ENCODE data around the gene SPOCK1. TPM values are rescaled to one million over a fixed set of nuclear protein-coding genes. Genes with fewer than 3 reads are reported as not detected.

The SPOCK1 gene
- total RNA-seq, 2 experiments from 2014 or later = not detected

GRCh38 chr5:137433539-137433938, 65.6 kb downstream of the SPOCK1 start:
- H3K4me1 Mint-ChIP-seq (ENCODE audit: low read depth) = no peaks in the 10 kb centered on the region
- ChIA-PET POLR2A (no interaction called here), CTCF (no interaction called here)
- H3K27me3 Mint-ChIP-seq = peaks cover 4% of the 10 kb centered on the region
- no peaks in the 10 kb centered on the region for H3K9me3 Mint-ChIP-seq
- no peak overlapping the region for H3K27ac Mint-ChIP-seq
- H3K36me3 Mint-ChIP-seq = no peaks in the 10 kb centered on the region
- DNase-seq = no peak
- intact Hi-C loops (cut with micrococcal nuclease) = no loop called here
- no peak overlapping the region for H3K4me3 Mint-ChIP-seq

- Mint-ChIP-seq H3K27me3 (peaks cover 2% of the 10 kb centered on the region), H3K9me3 (no peaks in the 10 kb centered on the region), H3K36me3 (no peaks in the 10 kb centered on the region), H3K4me1 (ENCODE audit: low read depth) (no peaks in the 10 kb centered on the region), H3K27ac (no peak overlapping the region), H3K4me3 (no peak overlapping the region)
- ChIA-PET CTCF (no interaction called here), POLR2A (no interaction called here)
- DNase-seq = no peak
- intact Hi-C loops (cut with micrococcal nuclease) = no loop called here
These were observed 66.8 kb downstream of the SPOCK1 start for GRCh38 chr5:137432376-137432775.

- Mint-ChIP-seq H3K4me1 (ENCODE audit: low read depth) (no peaks in the 10 kb centered on the region), H3K9me3 (no peaks in the 10 kb centered on the region), H3K4me3 (no peak overlapping the region), H3K36me3 (no peaks in the 10 kb centered on the region), H3K27me3 (no peaks in the 10 kb centered on the region), H3K27ac (no peak overlapping the region)
- no peak for DNase-seq
- CTCF ChIA-PET = interaction anchor here (0.7 kb wide), 1 partner anchor 8 kb away, joined by 3 read pairs; no protein-coding TSS in a partner anchor
- intact Hi-C loops (cut with micrococcal nuclease) = no loop called here
- POLR2A ChIA-PET = no interaction called here
These were observed 68.1 kb downstream of the SPOCK1 start for GRCh38 chr5:137431051-137431450.

- H3K9me3 Mint-ChIP-seq = peaks cover 18% of the 10 kb centered on the region
- no peak overlapping the region for H3K27ac Mint-ChIP-seq
- H3K36me3 Mint-ChIP-seq = no peaks in the 10 kb centered on the region
- ChIA-PET POLR2A (no interaction called here), CTCF (no interaction called here)
- no peaks in the 10 kb centered on the region for H3K27me3 Mint-ChIP-seq
- no peak for DNase-seq
- no peaks in the 10 kb centered on the region for H3K4me1 Mint-ChIP-seq (ENCODE audit: low read depth)
- H3K4me3 Mint-ChIP-seq = no peak overlapping the region
- intact Hi-C loops (cut with micrococcal nuclease) = no loop called here
These were observed 83.9 kb downstream of the SPOCK1 start for GRCh38 chr5:137415231-137415681.

- H3K27ac Mint-ChIP-seq = no peak overlapping the region
- POLR2A ChIA-PET = no interaction called here
- CTCF ChIA-PET = no interaction called here
These were observed 84.9 kb downstream of the SPOCK1 start for GRCh38 chr5:137414112-137414755.

GRCh38 chr5:137412136-137412535, 87.0 kb downstream of the SPOCK1 start:
- no peaks in the 10 kb centered on the region for H3K4me1 Mint-ChIP-seq (ENCODE audit: low read depth)
- H3K4me3 Mint-ChIP-seq = no peak overlapping the region
- DNase-seq = no peak
- ChIA-PET POLR2A (no interaction called here), CTCF (no interaction called here)
- H3K27me3 Mint-ChIP-seq = no peaks in the 10 kb centered on the region
- H3K27ac Mint-ChIP-seq = no peak overlapping the region
- H3K9me3 Mint-ChIP-seq = peaks cover 11% of the 10 kb centered on the region
- no peaks in the 10 kb centered on the region for H3K36me3 Mint-ChIP-seq
- intact Hi-C loops (cut with micrococcal nuclease) = no loop called here

More at GRCh38 chr5:137414112-137414755, 84.9 kb downstream of the SPOCK1 start:
- DNase-seq = no peak
- Mint-ChIP-seq H3K36me3 (no peaks in the 10 kb centered on the region), H3K27me3 (no peaks in the 10 kb centered on the region), H3K9me3 (peaks cover 13% of the 10 kb centered on the region), H3K4me3 (no peak overlapping the region), H3K4me1 (ENCODE audit: low read depth) (no peaks in the 10 kb centered on the region)
- intact Hi-C loops (cut with micrococcal nuclease) = no loop called here

GRCh38 chr5:137410234-137411010, 88.7 kb downstream of the SPOCK1 start:
- no peak for DNase-seq
- no peak overlapping the region for H3K27ac Mint-ChIP-seq
- no peaks in the 10 kb centered on the region for H3K36me3 Mint-ChIP-seq
- no peak overlapping the region for H3K4me3 Mint-ChIP-seq
- no peaks in the 10 kb centered on the region for H3K27me3 Mint-ChIP-seq
- H3K9me3 Mint-ChIP-seq = no peaks in the 10 kb centered on the region
- no peaks in the 10 kb centered on the region for H3K4me1 Mint-ChIP-seq (ENCODE audit: low read depth)
- intact Hi-C loops (cut with micrococcal nuclease) = no loop called here
- ChIA-PET POLR2A (no interaction called here), CTCF (no interaction called here)

- POLR2A ChIA-PET = no interaction called here
These were observed 89.4 kb downstream of the SPOCK1 start for GRCh38 chr5:137409736-137410135.

GRCh38 chr5:137407090-137407489, 92.0 kb downstream of the SPOCK1 start:
- DNase-seq = no peak
- Mint-ChIP-seq H3K4me1 (ENCODE audit: low read depth) (no peaks in the 10 kb centered on the region), H3K9me3 (no peaks in the 10 kb centered on the region), H3K36me3 (no peaks in the 10 kb centered on the region), H3K4me3 (no peak overlapping the region), H3K27me3 (no peaks in the 10 kb centered on the region), H3K27ac (no peak overlapping the region)
- intact Hi-C loops (cut with micrococcal nuclease) = no loop called here
- CTCF ChIA-PET = no interaction called here
- POLR2A ChIA-PET = no interaction called here

More at GRCh38 chr5:137409736-137410135, 89.4 kb downstream of the SPOCK1 start:
- no peaks in the 10 kb centered on the region for H3K9me3 Mint-ChIP-seq
- no peaks in the 10 kb centered on the region for H3K4me1 Mint-ChIP-seq (ENCODE audit: low read depth)
- intact Hi-C loops (cut with micrococcal nuclease) = no loop called here
- H3K4me3 Mint-ChIP-seq = no peak overlapping the region
- CTCF ChIA-PET = no interaction called here
- H3K36me3 Mint-ChIP-seq = no peaks in the 10 kb centered on the region
- DNase-seq = no peak
- H3K27ac Mint-ChIP-seq = no peak overlapping the region
- H3K27me3 Mint-ChIP-seq = no peaks in the 10 kb centered on the region

GRCh38 chr5:137405393-137405792, 93.7 kb downstream of the SPOCK1 start:
- DNase-seq = no peak
- H3K9me3 Mint-ChIP-seq = no peaks in the 10 kb centered on the region
- H3K4me1 Mint-ChIP-seq (ENCODE audit: low read depth) = no peaks in the 10 kb centered on the region
- ChIA-PET POLR2A (no interaction called here), CTCF (no interaction called here)
- H3K27ac Mint-ChIP-seq = no peak overlapping the region
- intact Hi-C loops (cut with micrococcal nuclease) = no loop called here
- H3K4me3 Mint-ChIP-seq = no peak overlapping the region
- peaks cover 2% of the 10 kb centered on the region for H3K27me3 Mint-ChIP-seq
- no peaks in the 10 kb centered on the region for H3K36me3 Mint-ChIP-seq

- H3K36me3 Mint-ChIP-seq = no peaks in the 10 kb centered on the region
- ChIA-PET POLR2A (no interaction called here), CTCF (no interaction called here)
- intact Hi-C loops (cut with micrococcal nuclease) = no loop called here
- no peak overlapping the region for H3K4me3 Mint-ChIP-seq
- H3K4me1 Mint-ChIP-seq (ENCODE audit: low read depth) = no peaks in the 10 kb centered on the region
- no peak overlapping the region for H3K27ac Mint-ChIP-seq
- no peak for DNase-seq
- H3K9me3 Mint-ChIP-seq = no peaks in the 10 kb centered on the region
- peaks cover 2% of the 10 kb centered on the region for H3K27me3 Mint-ChIP-seq
These were observed 95.3 kb downstream of the SPOCK1 start for GRCh38 chr5:137403869-137404268.

- ChIA-PET POLR2A (no interaction called here), CTCF (no interaction called here)
- H3K27me3 Mint-ChIP-seq = peaks cover 2% of the 10 kb centered on the region
These were observed 96.5 kb downstream of the SPOCK1 start for GRCh38 chr5:137402436-137403187.

More at GRCh38 chr5:137402436-137403187, 96.5 kb downstream of the SPOCK1 start:
- Mint-ChIP-seq H3K9me3 (no peaks in the 10 kb centered on the region), H3K36me3 (no peaks in the 10 kb centered on the region), H3K27ac (no peak overlapping the region), H3K4me1 (ENCODE audit: low read depth) (no peaks in the 10 kb centered on the region), H3K4me3 (no peak overlapping the region)
- intact Hi-C loops (cut with micrococcal nuclease) = no loop called here
- DNase-seq = no peak

All from activated CD4-positive, alpha-beta memory T cell treated with anti-CD3 and anti-CD28 coated beads for 36 hours (primary cell).